K562 (cell line): ENCODE measurements around the gene CEP162. TPM values are rescaled to one million over a fixed set of nuclear protein-coding genes. Genes with fewer than 3 reads are reported as not detected.

ENCODE experiments used
- ATAC-seq: fragments of 200-7000 bp; cut with Tn5 transposase; 3 replicates; pipeline ENCODE4 v1.9.1; 2020; ENCODE audit warnings: moderate library complexity
- BruUV-seq: library from RNA; stranded (reverse); fragments of 400-500 nt; replicated peaks from 2 replicates; lab custom pipeline; 2021; lab: Mats Ljungman, UMichigan
- CTCF ChIA-PET: fragments of 300-600 bp; formaldehyde crosslinking; extraction: SDS; loops from one replicate; lab custom pipeline; 2021; ENCODE audit warnings: low intra/inter-chr PET ratio; lab: Yijun Ruan, JAX
- POLR2A ChIA-PET: fragments of 300-600, 350-650 bp; sonication (Branson Sonifier 250); formaldehyde crosslinking; extraction: SDS; loops from one replicate; lab custom pipeline; 2021; ENCODE audit warnings: antibody characterized with exemption, inconsistent platforms; lab: Yijun Ruan, JAX
- DNase-seq, 4 experiments: peaks; one replicate each; pipeline versions ENCODE4 v3.0.0 to v3.0.0-alpha.2; 2011 to 2018; ENCODE audit warnings: low spot score in 3 of 4, mixed read lengths in 3 of 4; ENCODE audit errors: extremely low read depth in 1 of 4
- FAIRE-seq: peaks from 2 replicates; lab custom pipeline; 2011; peaks lifted over from hg19 to GRCh38; lab: Jason Lieb, UNC
- H2AFZ ChIP-seq: 2 replicates; pipeline ENCODE4 v1.6.0; 2011; ENCODE audit warnings: low read depth, low read length, control low read depth, inconsistent platforms
- H3K27ac ChIP-seq: fragments of 200-600 bp; 3 replicates; pipeline ENCODE4 v1.8.0; 2011; ENCODE audit warnings: low read depth, mild to moderate bottlenecking, control low read depth, inconsistent platforms, low read length, moderate library complexity, mixed read lengths; ENCODE audit errors: extremely low read depth
- H3K27me3 ChIP-seq, 2 experiments: fragments of 300-600 bp in 1 of 2; 2 replicates in 1 of 2; 3 replicates in 1 of 2; pipeline versions ENCODE4 v1.6.0 to v1.8.0; 2011; ENCODE audit warnings: inconsistent platforms in 2 of 2, low read length in 2 of 2, mild to moderate bottlenecking in 1 of 2, mixed read lengths in 1 of 2, moderate library complexity in 1 of 2; ENCODE audit not compliant: control insufficient read depth in 2 of 2, insufficient read depth in 2 of 2
- H3K36me3 ChIP-seq: fragments of 300-600 bp; 3 replicates; pipeline ENCODE4 v1.8.0; 2011; ENCODE audit warnings: mild to moderate bottlenecking, low read length, inconsistent platforms; ENCODE audit not compliant: control insufficient read depth, insufficient read depth
- H3K4me1 ChIP-seq, 2 experiments: fragments of 200-600 bp in 1 of 2; replicated peaks in 1 of 2; 2 replicates in 1 of 2; 3 replicates in 1 of 2; pipeline versions ENCODE4 v1.5.1 to v1.8.0; 2011; ENCODE audit warnings: inconsistent platforms in 2 of 2, low read length in 2 of 2, mild to moderate bottlenecking in 1 of 2, mixed read lengths in 1 of 2, moderate library complexity in 1 of 2; ENCODE audit not compliant: control insufficient read depth in 2 of 2, insufficient read depth in 2 of 2
- H3K4me2 ChIP-seq: 2 replicates; pipeline ENCODE4 v1.6.1; 2011; ENCODE audit warnings: low read length, control low read depth, inconsistent platforms, mixed read lengths; ENCODE audit not compliant: insufficient read depth
- H3K4me3 ChIP-seq: fragments of 200-600 bp; sonication (generic), shearing (Covaris generic); 2 replicates; pipeline ENCODE4 v1.5.1; 2016; ENCODE audit warnings: control low read depth, inconsistent platforms
- H3K79me2 ChIP-seq: fragments of 200-600 bp; 3 replicates; pipeline ENCODE4 v1.8.0; 2011; ENCODE audit warnings: low read length, inconsistent platforms; ENCODE audit not compliant: control insufficient read depth, insufficient read depth
- H3K9ac ChIP-seq, 2 experiments: 2 replicates each; pipeline versions ENCODE4 v1.6.0 to v1.6.1; 2011; ENCODE audit warnings: low read depth in 2 of 2, low read length in 2 of 2, control low read depth in 1 of 2, inconsistent platforms in 1 of 2, mild to moderate bottlenecking in 1 of 2, mixed read lengths in 1 of 2; ENCODE audit not compliant: insufficient read depth in 1 of 2
- H3K9me1 ChIP-seq: one replicate; pipeline ENCODE4 v1.6.0; 2011; ENCODE audit warnings: inconsistent platforms, mild to moderate bottlenecking, low read length, moderate library complexity; ENCODE audit not compliant: control insufficient read depth, insufficient read depth
- H3K9me3 ChIP-seq: replicated peaks from 2 replicates; pipeline ENCODE4 v1.5.1; 2011; ENCODE audit warnings: low read depth, low read length, inconsistent platforms; ENCODE audit not compliant: control insufficient read depth, insufficient read depth
- H4K20me1 ChIP-seq: replicated peaks from 2 replicates; pipeline ENCODE4 v1.6.1; 2011; ENCODE audit warnings: low read length, inconsistent platforms, mixed read lengths; ENCODE audit not compliant: control insufficient read depth, insufficient read depth
- CREB3 ChIP-seq: fragments of 450-650 bp; conservative IDR thresholded peaks from 2 replicates; pipeline ENCODE4 v1.6.1; 2016; ENCODE audit warnings: missing genetic modification characterization, low read depth, mild to moderate bottlenecking, missing compliant biosample characterization, moderate library complexity
- DACH1 ChIP-seq: fragments of 450-650 bp; IDR thresholded peaks from 2 replicates; pipeline ENCODE4 v1.6.1; 2018; ENCODE audit not compliant: partially characterized antibody
- FOXM1 ChIP-seq, 2 experiments: fragments of 450-650 bp in 1 of 2; sonication (generic) in 1 of 2; formaldehyde crosslinking in 1 of 2; IDR thresholded peaks; 2 replicates each; pipeline versions ENCODE4 v1.6.1 to v1.9.0; 2017 to 2022; ENCODE audit warnings: low read depth in 2 of 2, mild to moderate bottlenecking in 2 of 2, missing genetic modification reagents in 1 of 2, moderate library complexity in 1 of 2
- PHTF2 ChIP-seq: fragments of 250-450 bp; sonication (Bioruptor Pico); IDR thresholded peaks from 2 replicates; pipeline ENCODE4 v1.5.0; 2021; ENCODE audit warnings: mild to moderate bottlenecking
- PURB ChIP-seq: sonication (generic); formaldehyde crosslinking; IDR thresholded peaks from 2 replicates; pipeline ENCODE4 v1.9.0; 2021; ENCODE audit warnings: low read depth, mild to moderate bottlenecking, missing genetic modification reagents
- SMAD1 ChIP-seq: fragments of 150-350 bp; IDR thresholded peaks from 2 replicates; pipeline ENCODE4 v1.6.1; 2014; ENCODE audit warnings: low read length, low read depth; ENCODE audit not compliant: partially characterized antibody
- THRA ChIP-seq: fragments of 450-650 bp; IDR thresholded peaks from 2 replicates; pipeline ENCODE4 v1.6.1; 2017; ENCODE audit warnings: mild to moderate bottlenecking, moderate library complexity
- ZNF445 ChIP-seq: fragments of 250-450 bp; sonication (Bioruptor Pico); IDR thresholded peaks from 2 replicates; pipeline ENCODE4 v1.4.0; 2020; ENCODE audit warnings: low read depth, mild to moderate bottlenecking, moderate library complexity
- ZNF79 ChIP-seq: fragments of 250-450 bp; sonication (Bioruptor Pico); IDR thresholded peaks from 2 replicates; pipeline ENCODE4 v1.4.0; 2020; ENCODE audit warnings: low read depth, mild to moderate bottlenecking, moderate library complexity
- in situ Hi-C: fragments of 300-500 bp; cut with MboI; formaldehyde crosslinking; loops from 4 replicates; pipeline ENCODE4 v1.15.0; 2018; ENCODE audit warnings: inconsistent platforms, mixed read lengths
- intact Hi-C: fragments of 100-400 bp; cut with micrococcal nuclease; formaldehyde crosslinking; loops from 2 replicates; pipeline ENCODE4 v1.14.2; 2022
- polyA plus RNA-seq, 8 experiments: library from polyadenylated mRNA; depleted of rRNA in 4 of 8; stranded (reverse) in 5 of 8; unstranded in 3 of 8; fragments of >200 nt; fragmentation: Nextera tagmentation in 2 of 8; fragmentation: Illumina TruSeq in 1 of 8; extraction: Ambion mirVana in 2 of 8; extraction: Trizol in 1 of 8; gene quantifications; 2 replicates each; pipeline versions ENCODE4 v1.2.1 to v1.2.3, GENCODE V29; 2011 to 2014; ENCODE audit warnings: inconsistent platforms in 1 of 8, missing spikeins in 1 of 8
- total RNA-seq, 7 experiments: library from RNA; depleted of rRNA in 6 of 7; stranded (reverse); fragments of >200 nt in 6 of 7; fragmentation: Illumina TruSeq in 2 of 7; extraction: Trizol in 2 of 7; gene quantifications; 2 replicates each; pipeline versions ENCODE4 v1.2.1 to v1.2.3, GENCODE V29; 2011 to 2021; ENCODE audit warnings: low replicate concordance in 1 of 7
- TF ChIP-seq, protein P1 (sequence below): sonication (generic); formaldehyde crosslinking; IDR thresholded peaks from 2 replicates; pipeline ENCODE4 v1.8.0; 2022; ENCODE audit warnings: mild to moderate bottlenecking, low read depth, missing genetic modification reagents

The CEP162 gene
- total and polyA plus RNA-seq, 9 of the 15 experiments (the other 6 are each of a cell fraction or from before 2014, with no cell fraction given) = 3.9 to 8.6 (median 6.7) TPM

- Histone ChIP-seq H3K9me1 (no peaks in the 10 kb centered on the region), H3K79me2 (no peaks in the 10 kb centered on the region), H3K9ac (no peak overlapping the region), H4K20me1 (no peaks in the 10 kb centered on the region), H3K36me3 (no peaks in the 10 kb centered on the region), H3K4me1 (no peaks in the 10 kb centered on the region), H3K27me3 (no peaks in the 10 kb centered on the region), H2AFZ (no peak overlapping the region), H3K4me3 (no peak overlapping the region), H3K4me2 (no peak overlapping the region), H3K9me3 (peaks cover 4% of the 10 kb centered on the region; the same call in 1 of the 2 replicates), H3K27ac (no peak overlapping the region)
- no peak for FAIRE-seq
- no TSS peak for BruUV-seq
- DNase-seq = no peak
- ATAC-seq = no peak
- ChIA-PET CTCF (no interaction called here), POLR2A (interaction anchor here (0.6 kb wide), 1 partner anchor 788 kb away, joined by 3 read pairs; no protein-coding TSS in a partner anchor)
- in situ Hi-C loops (no loop called here), intact Hi-C loops (no loop called here)
- TF ChIP-seq ZNF79 (CRISPR knock-in tag) (no peak), PURB (CRISPR knock-in tag) (no peak), SMAD1 (no peak), PHTF2 (CRISPR knock-in tag) (no peak), ZNF445 (no peak), CREB3 (tag) (no peak), FOXM1 (IDR thresholded peaks at IDR 0.05; ENCODE audit: low read depth) (no peak), FOXM1 (CRISPR knock-in tag; IDR thresholded peaks at IDR 0.05; ENCODE audit: low read depth) (no peak), DACH1 (no peak), THRA (no peak)
- TF ChIP-seq, protein P1, sequence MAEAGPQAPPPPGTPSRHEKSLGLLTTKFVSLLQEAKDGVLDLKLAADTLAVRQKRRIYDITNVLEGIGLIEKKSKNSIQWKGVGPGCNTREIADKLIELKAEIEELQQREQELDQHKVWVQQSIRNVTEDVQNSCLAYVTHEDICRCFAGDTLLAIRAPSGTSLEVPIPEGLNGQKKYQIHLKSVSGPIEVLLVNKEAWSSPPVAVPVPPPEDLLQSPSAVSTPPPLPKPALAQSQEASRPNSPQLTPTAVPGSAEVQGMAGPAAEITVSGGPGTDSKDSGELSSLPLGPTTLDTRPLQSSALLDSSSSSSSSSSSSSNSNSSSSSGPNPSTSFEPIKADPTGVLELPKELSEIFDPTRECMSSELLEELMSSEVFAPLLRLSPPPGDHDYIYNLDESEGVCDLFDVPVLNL (CRISPR knock-in tag) = no peak
Observed at GRCh38 chr6:84107495-84107894, 119.9 kb downstream of the CEP162 start.
